22Rv1 (cell line): ENCODE results near the gene RERE.
"Not testable (repeated sequence)": the region's sequence is repeated elsewhere in the genome, so short reads cannot be mapped to it uniquely, and the experiment has no call there.

Source experiments
- H3K27ac ChIP-seq: fragments of 450-650 bp; 2 replicates; pipeline ENCODE4 v1.5.1; 2017
- CTCF ChIP-seq: fragments of 450-650 bp; IDR thresholded peaks from 2 replicates; pipeline ENCODE4 v1.5.1; 2017; ENCODE audit warnings: mild to moderate bottlenecking
- ZFX ChIP-seq: fragments of 450-650 bp; IDR thresholded peaks from 2 replicates; pipeline ENCODE4 v1.6.1; 2017; ENCODE audit warnings: antibody characterized with exemption, borderline replicate concordance

Gene RERE

GRCh38 chr1:8794605-8795004 lies 22.8 kb downstream of the RERE start:
- no peak overlapping the region for H3K27ac ChIP-seq
- no peak for TF ChIP-seq CTCF
- no peak for TF ChIP-seq ZFX

- H3K27ac ChIP-seq, result no peak overlapping the region
- TF ChIP-seq CTCF, result no peak
Observed at GRCh38 chr1:8791819-8792218, 25.6 kb downstream of the RERE start.

- TF ChIP-seq CTCF, result no peak
- TF ChIP-seq ZFX, result no peak
- no peak overlapping the region for H3K27ac ChIP-seq
Observed at GRCh38 chr1:8790987-8791386, 26.5 kb downstream of the RERE start.

- TF ChIP-seq CTCF, result no peak
- no peak for TF ChIP-seq ZFX
- no peak overlapping the region for H3K27ac ChIP-seq
Observed at GRCh38 chr1:8790478-8790877, 27.0 kb downstream of the RERE start.

GRCh38 chr1:8789314-8790214 lies 27.9 kb downstream of the RERE start:
- H3K27ac ChIP-seq, result no peak overlapping the region; the same call in 1 of the 2 replicates
- TF ChIP-seq ZFX (no peak), CTCF (no peak)

GRCh38 chr1:8787218-8787617 lies 30.2 kb downstream of the RERE start:
- no peak for TF ChIP-seq CTCF
- no peak for TF ChIP-seq ZFX
- H3K27ac ChIP-seq, result peak overlapping the region; percentile 32; the same call in 1 of the 2 replicates

- not testable (repeated sequence) for H3K27ac ChIP-seq
Observed at GRCh38 chr1:8786204-8786603, 31.2 kb downstream of the RERE start.
